ENCODE measurements around the gene PAQR8.

DNA sequence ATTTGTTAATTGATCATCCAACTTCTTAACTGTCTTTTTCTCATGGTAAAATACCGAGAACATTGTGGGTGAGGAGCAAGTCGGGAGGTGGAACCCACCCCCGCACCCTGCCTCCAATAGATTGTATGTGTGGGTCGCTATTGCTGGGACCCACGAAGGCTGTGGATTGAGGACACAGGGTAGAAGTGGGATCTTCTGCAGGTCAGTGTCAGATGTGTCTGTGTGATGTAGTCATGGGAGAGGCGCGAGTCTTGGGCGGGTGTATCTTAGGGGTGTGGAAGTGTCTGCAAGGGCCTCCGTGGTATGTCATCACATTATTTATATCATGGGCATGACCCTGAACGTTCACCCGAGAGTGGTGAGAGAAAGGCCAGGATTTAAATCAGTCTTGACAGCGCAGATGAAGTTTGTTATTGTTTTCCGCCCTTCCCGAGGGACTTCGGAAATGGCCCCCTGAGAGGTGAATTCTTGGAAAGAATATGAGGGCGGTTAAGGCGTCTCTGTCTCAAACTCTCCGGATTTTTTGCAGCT is 472 bp upstream of the PAQR8 start:
- no peak for TF ChIP-seq EZH2 (IDR thresholded peaks at IDR 0.05; ENCODE audit: borderline replicate concordance, insufficient read depth, low read depth, low read length, poor library complexity, severe bottlenecking)
- TF ChIP-seq, protein P1, sequence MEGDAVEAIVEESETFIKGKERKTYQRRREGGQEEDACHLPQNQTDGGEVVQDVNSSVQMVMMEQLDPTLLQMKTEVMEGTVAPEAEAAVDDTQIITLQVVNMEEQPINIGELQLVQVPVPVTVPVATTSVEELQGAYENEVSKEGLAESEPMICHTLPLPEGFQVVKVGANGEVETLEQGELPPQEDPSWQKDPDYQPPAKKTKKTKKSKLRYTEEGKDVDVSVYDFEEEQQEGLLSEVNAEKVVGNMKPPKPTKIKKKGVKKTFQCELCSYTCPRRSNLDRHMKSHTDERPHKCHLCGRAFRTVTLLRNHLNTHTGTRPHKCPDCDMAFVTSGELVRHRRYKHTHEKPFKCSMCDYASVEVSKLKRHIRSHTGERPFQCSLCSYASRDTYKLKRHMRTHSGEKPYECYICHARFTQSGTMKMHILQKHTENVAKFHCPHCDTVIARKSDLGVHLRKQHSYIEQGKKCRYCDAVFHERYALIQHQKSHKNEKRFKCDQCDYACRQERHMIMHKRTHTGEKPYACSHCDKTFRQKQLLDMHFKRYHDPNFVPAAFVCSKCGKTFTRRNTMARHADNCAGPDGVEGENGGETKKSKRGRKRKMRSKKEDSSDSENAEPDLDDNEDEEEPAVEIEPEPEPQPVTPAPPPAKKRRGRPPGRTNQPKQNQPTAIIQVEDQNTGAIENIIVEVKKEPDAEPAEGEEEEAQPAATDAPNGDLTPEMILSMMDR (IDR thresholded peaks at IDR 0.05), result no peak
